Activated CD8-positive, alpha-beta memory T cell treated with anti-CD3 and anti-CD28 coated beads for 4 hours (primary cell): Measurements from ENCODE around the gene WDR11.

Experiments used
- DNase-seq, 2 donors: peaks; one replicate each; pipeline ENCODE4 v3.0.0-alpha.2; 2020; ENCODE audit warnings: low read depth in 2 of 2

WDR11 gene

DNA sequence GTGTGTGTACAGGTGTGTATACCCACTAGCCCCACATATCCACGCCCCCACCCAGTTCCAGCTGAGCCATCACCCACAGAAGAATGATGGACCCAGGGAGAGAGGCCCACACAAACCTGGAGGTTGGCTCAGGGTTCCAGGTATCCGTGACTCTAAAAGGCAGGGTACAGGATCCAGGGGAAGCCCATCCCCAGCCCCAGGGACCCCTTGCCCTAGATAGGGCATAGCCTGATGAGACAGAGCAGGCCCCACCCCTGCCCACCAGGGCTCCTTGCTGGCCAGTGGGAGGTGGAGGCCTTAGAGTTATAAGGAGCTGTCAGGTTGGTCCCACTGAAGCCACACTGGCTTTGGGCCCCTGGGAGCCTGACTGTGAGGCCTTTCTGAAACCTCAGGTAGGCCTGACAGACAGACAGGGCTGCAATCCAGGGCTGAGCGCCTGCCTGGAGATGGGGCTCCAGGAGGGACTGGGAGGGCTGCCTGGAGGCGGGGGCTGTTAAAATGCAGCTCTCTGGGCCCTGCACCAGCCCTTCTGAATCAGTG is 93.5 kb downstream of the WDR11 start:
- DNase-seq, result no peak

DNA sequence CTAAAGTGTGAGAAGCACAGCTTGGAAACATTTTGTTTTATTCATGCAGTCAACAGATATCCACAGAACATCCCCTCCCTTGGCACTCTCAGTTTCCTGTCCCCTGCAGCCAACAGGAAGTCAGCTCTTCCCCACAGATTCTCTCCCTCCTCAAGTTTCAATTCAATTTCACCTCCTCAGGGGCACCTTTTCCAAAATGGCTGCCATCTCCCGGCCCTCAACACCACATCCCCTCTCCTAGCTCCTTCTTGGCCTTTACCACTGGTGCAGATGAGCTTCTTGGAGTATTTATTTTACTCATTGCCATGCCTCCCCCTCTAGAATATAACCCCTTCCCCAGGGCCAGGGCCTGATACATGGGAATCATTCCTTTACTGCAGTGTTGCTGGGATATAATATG is 94.0 kb downstream of the WDR11 start:
- no peak for DNase-seq

DNA sequence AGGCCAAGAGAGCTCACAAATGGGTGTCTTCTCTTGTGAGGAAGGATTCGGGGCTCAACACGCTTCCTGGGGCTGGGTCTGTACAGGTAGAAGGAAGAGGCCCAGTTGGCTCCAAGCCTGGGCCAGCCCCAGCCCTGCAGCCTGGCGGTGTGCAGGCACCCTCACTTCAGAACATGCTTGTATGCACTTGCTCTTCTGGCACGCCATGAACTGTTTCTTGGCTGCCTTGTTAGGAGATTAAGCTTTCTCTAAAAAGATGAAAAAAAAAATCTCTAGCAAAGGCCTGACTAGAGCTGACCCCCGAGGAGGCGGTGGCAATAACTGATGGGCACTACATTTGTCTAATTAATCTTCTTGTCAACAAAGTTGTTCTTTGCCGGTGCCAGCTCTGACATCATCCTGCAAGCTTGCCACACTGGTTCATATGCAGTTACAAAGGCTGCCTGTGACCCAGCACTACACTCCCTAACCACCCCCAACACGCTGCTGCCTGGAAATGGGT is 94.7 kb downstream of the WDR11 start:
- no peak for DNase-seq

DNA sequence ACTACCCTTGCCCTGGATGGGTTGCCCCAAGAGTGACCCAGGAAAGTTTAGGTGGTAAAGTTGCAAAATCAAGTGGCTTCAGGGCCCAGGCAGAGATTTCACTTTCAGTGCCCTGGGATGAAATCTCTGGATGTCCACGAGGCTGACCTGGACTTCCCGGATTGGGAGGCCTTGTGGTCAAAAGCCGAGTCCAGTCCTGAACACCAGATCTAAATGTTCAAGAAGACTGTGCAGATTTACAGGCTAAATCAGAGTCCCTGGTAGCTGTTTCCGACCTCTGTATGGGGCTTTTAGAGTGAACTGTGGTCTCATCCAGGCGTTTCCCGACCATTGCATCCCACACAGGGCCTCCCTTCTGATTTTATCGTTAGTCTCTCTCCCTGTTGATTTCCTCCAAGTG is 95.3 kb downstream of the WDR11 start:
- no peak for DNase-seq

DNA sequence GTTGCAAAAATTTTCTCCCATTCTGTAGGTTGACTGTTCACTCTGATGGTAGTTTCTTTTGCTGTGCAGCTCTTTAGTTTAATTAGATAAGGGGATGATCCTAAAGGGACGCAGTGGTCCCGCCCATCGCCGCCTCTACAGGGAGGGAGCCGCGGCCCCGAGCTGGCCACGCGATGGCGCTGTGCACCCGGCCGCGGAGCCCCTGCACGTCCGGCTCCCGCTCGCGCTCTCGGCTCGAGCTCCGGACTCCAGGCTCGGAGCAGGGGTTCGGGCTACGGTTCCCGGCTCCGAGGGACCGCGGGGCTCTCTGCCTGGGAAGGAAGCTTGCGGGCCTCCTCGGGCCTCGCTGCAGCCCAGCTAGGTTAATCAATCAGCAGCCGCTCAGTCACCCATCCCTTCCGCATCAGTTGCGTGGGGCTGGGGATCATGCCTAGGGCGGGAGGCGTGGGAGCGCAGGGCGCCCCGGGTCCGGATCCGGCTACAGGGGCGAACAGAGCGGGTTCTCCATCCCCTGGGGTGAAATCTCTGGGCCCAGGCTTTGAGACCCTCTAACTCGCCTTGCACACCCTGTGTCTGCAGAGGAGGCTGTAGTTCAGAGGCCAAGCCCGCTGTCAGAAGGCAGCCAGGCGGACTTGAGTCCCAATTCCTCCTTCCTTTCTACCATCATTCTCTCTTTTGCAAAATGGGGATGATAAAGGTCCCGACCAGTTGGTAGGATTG is 97.9 kb downstream of the WDR11 start:
- DNase-seq, result peak; percentile 13 to 20

DNA sequence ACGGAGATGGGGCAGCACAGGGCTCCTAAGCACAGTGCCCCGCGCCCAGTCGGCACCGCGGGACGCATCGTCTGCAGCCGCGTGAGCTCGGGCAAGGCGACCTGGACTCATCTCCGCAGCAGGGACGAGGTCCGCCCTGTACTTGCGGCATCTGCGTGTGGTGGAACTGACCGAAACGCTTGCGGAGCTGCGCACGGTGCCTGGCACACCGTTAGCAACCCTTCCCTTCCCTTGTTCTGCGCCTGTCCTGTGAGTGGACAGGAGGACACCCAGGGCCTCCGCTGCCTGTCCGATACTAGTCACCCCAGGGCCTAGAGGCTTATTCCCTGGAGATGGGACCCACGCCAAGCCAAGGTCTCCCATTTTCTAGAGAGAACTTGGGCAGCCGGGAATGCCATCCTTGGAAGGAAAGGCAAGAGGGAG is 98.5 kb downstream of the WDR11 start:
- DNase-seq, result no peak

DNA sequence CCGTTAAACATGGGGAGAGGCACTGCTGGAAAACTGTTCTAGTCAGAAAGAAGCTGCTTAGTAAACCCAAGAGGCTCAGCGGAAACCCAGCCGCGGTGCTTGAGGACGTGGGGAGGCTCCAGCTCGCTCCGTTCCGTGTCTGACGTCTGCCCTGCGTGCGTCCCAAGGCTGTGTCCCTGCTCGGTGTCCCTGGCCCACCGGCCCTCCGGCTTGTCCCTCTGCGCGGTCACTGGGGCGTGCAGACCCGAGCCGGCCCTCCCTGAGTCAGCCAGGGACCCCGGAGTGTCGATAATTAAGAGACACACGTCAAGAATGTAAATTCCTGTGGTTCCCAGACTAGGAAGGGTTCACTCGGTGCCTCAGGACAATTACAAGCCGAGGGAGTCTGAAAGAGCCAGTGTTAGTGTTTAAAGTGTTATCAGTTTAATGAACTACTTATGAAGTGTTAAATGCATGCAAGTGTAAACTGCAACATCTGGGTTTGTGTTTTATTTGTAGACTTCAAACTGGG is 98.9 kb downstream of the WDR11 start:
- no peak for DNase-seq

DNA sequence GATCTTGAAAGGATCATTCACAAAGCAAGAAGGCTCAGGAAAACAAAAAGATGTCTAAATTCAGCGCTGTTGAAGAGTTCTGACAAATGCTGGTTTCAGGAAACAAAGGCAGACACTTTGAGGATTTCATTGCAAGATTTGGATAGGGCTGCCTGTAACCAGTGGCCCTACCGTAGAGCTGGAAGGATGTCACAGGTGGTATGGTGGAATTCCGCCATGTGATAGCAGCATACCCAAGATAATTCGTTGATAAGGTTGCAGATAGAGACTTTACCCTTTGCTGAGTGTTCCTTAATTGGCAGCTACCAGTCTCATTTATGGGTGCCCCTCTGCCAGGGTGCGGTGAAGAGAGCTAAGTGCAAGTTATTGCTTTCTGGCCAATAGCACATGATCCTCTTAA is 100.1 kb downstream of the WDR11 start:
- DNase-seq, result no peak

DNA sequence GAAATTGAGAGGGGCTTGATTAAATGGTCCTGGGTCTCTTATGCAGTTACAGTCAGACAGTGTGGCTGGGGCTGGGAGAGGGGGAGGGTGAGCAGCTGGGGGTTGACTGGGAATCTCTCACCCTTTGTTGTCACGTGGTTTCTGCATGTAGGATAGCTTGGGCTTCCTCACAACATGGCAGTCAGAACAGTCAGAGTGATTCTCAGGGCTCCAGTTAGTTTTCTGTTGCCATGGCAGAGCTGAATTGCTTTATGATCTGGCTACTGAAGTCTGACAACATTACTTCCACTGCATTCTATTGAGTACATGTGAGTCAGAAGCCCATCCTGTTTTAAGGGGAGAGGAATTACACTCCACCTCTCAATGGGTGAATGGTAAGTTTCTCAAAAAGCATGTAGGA is 102.7 kb downstream of the WDR11 start:
- DNase-seq, result no peak
